LNCaP clone FGC (cell line): ENCODE data around the gene PTH2R.

ENCODE experiments used
- DNase-seq: peaks from one replicate; pipeline ENCODE4 v3.0.0-alpha.2; 2011; ENCODE audit warnings: low read depth
- H3K4me3 ChIP-seq: 2 replicates; pipeline ENCODE4 v1.5.1; 2011; ENCODE audit warnings: mild to moderate bottlenecking, low read depth, low read length, control low read depth
- CTCF ChIP-seq: IDR thresholded peaks from 2 replicates; pipeline ENCODE4 v1.5.1; 2012; ENCODE audit warnings: mild to moderate bottlenecking; ENCODE audit not compliant: control insufficient read depth, insufficient read depth; ENCODE audit errors: extremely low read depth

Gene PTH2R

GRCh38 chr2:208485390-208485789 lies 78.8 kb downstream of the PTH2R start:
- TF ChIP-seq CTCF: no peak
- H3K4me3 ChIP-seq: no peak overlapping the region
- no peak for DNase-seq

GRCh38 chr2:208488686-208489564 lies 82.3 kb downstream of the PTH2R start:
- H3K4me3 ChIP-seq: no peak overlapping the region; the same call in 1 of the 2 replicates
- no peak for TF ChIP-seq CTCF
- DNase-seq: no peak

- no peak overlapping the region for H3K4me3 ChIP-seq
- peak; percentile 52 for TF ChIP-seq CTCF
- peak; percentile 72 for DNase-seq
Observed at GRCh38 chr2:208489687-208490086, 83.1 kb downstream of the PTH2R start.

- DNase-seq: no peak
- H3K4me3 ChIP-seq: no peak overlapping the region
- TF ChIP-seq CTCF: no peak
Observed at GRCh38 chr2:208490492-208490891, 83.9 kb downstream of the PTH2R start.

- no peak for DNase-seq
- H3K4me3 ChIP-seq: no peak overlapping the region
- TF ChIP-seq CTCF: no peak
Observed at GRCh38 chr2:208491641-208492040, 85.0 kb downstream of the PTH2R start.

GRCh38 chr2:208492069-208492468 lies 85.5 kb downstream of the PTH2R start:
- DNase-seq: no peak
- no peak overlapping the region for H3K4me3 ChIP-seq
- TF ChIP-seq CTCF: no peak

GRCh38 chr2:208493186-208493585 lies 86.6 kb downstream of the PTH2R start:
- no peak for TF ChIP-seq CTCF
- no peak for DNase-seq
- H3K4me3 ChIP-seq: no peak overlapping the region
